Uterus (tissue), 4 donors: ENCODE results near the gene PIK3C3. TPM values are rescaled to one million over a fixed set of nuclear protein-coding genes. Genes with fewer than 3 reads are reported as not detected.

Experiments used
- DNase-seq, 2 donors: peaks; one replicate each; pipeline ENCODE4 v3.0.0-alpha.2; 2019 to 2020
- H3K27ac ChIP-seq, 2 donors: fragments of 200-600 bp; sonication (generic); 1 replicate in 1 of 2; 2 replicates in 1 of 2; pipeline ENCODE4 v1.5.1; 2016 to 2018
- H3K27me3 ChIP-seq, 2 donors: fragments of 200-600 bp; sonication (generic); one replicate each; pipeline ENCODE4 v1.5.1; 2018 to 2019; ENCODE audit warnings: control low read depth in 1 of 2
- H3K36me3 ChIP-seq, 2 donors: fragments of 200-600 bp; sonication (generic); one replicate each; pipeline ENCODE4 v1.5.1; 2019; ENCODE audit warnings: control low read depth in 1 of 2
- H3K4me1 ChIP-seq, 2 donors: fragments of 200-600 bp; sonication (generic); one replicate each; pipeline ENCODE4 v1.5.1; 2018 to 2019; ENCODE audit warnings: control low read depth in 1 of 2
- H3K4me3 ChIP-seq, 2 donors: fragments of 200-600 bp; sonication (generic); 1 replicate in 1 of 2; 2 replicates in 1 of 2; pipeline ENCODE4 v1.5.1; 2018 to 2019; ENCODE audit warnings: mild to moderate bottlenecking in 1 of 2
- H3K9me3 ChIP-seq, 2 donors: fragments of 200-600 bp; sonication (generic); one replicate each; pipeline ENCODE4 v1.5.1; 2019; ENCODE audit warnings: control low read depth in 1 of 2
- POLR2A ChIP-seq, 2 donors: fragments of 450-650 bp; IDR thresholded peaks; one replicate each; pipeline ENCODE4 v1.6.1; 2016; ENCODE audit warnings: antibody characterized with exemption in 2 of 2, mild to moderate bottlenecking in 1 of 2, moderate library complexity in 1 of 2
- intact Hi-C: fragments of 100-400 bp; cut with DNase I; formaldehyde crosslinking; loops from one replicate; pipeline ENCODE4 v1.15.1; 2023; ENCODE audit warnings: low total_unique reads
- total RNA-seq, 4 donors: library from RNA; depleted of rRNA in 3 of 4; stranded (reverse); fragments of >200 nt in 3 of 4; gene quantifications; one replicate each; pipeline versions ENCODE4 v1.1.0 to v1.2.4, GENCODE V29; 2014 to 2023
- TF ChIP-seq, protein P1 (sequence below), 4 experiments: fragments of 200-600 bp in 2 of 4; fragments of 450-650 bp in 2 of 4; sonication (generic) in 2 of 4; IDR thresholded peaks; one replicate each; pipeline ENCODE4 v1.5.1; 2016 to 2019; ENCODE audit warnings: antibody characterized with exemption in 4 of 4, mild to moderate bottlenecking in 2 of 4, moderate library complexity in 1 of 4
- donor health status: DM: yes; HTN: yes; CAD: no.

PIK3C3 gene
- 100 to 1,000 TPM in 1 of 4 donors, 10 to 100 TPM in 3; 57.6 to 114 (median 82.2) TPM for total RNA-seq

DNA sequence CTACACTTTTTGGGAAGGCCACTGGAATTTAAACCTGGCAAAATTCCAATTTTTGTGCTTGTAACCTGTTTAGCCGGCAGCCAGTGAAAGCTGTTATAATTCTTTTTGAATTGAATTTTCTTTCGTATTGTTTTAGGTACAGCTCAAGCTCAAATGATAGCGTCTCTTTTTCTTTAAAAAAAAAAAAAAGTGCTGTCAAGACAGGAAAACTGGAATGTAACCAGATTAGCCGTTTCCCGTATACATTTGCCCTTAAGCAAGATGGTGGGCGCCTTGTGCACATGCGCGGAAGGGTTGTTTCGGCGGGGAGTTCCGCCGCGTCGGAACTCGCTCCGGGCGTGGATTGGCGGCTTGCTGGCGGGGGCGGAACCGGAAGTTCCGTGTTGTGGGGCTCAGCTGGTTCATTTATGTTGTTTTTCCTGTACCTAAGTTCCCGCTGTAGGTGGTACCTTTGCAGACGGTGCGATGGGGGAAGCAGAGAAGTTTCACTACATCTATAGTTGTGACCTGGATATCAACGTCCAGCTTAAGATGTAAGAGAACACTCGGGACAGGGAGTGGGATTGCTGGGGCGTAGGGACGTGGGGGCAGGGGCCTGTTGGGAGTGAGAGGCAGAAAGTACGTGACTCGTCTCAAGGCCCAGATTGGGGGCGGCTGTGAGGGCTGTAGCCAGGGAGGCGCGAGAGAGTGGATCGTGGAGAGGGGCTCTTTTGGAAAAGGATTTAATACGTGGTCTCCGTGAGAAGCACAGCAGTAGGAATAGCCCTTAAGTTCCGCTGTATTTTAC lies at the start of gene PIK3C3:
PIK3C3 (plus strand) TSS at position 408 of the 787 bp plus-strand sequence; CDS start at position 466, 58 bp downstream.
- Histone ChIP-seq H3K27me3 (no peaks in the 10 kb centered on the region), H3K9me3 (no peaks in the 10 kb centered on the region), H3K4me3 (peak within 1 kb of the TSS; percentile 81 to 87), H3K27ac (peak within 1 kb of the TSS; percentile 54 to 70), H3K4me1 (peaks cover 4 to 5% of the 10 kb centered on the region in 2 donors), H3K36me3 (no peaks in the 10 kb centered on the region)
- intact Hi-C loops: no loop called here
- peak in 1 of 2 donors; percentile 11 for TF ChIP-seq POLR2A (IDR thresholded peaks at IDR 0.05)
- TF ChIP-seq, protein P1, sequence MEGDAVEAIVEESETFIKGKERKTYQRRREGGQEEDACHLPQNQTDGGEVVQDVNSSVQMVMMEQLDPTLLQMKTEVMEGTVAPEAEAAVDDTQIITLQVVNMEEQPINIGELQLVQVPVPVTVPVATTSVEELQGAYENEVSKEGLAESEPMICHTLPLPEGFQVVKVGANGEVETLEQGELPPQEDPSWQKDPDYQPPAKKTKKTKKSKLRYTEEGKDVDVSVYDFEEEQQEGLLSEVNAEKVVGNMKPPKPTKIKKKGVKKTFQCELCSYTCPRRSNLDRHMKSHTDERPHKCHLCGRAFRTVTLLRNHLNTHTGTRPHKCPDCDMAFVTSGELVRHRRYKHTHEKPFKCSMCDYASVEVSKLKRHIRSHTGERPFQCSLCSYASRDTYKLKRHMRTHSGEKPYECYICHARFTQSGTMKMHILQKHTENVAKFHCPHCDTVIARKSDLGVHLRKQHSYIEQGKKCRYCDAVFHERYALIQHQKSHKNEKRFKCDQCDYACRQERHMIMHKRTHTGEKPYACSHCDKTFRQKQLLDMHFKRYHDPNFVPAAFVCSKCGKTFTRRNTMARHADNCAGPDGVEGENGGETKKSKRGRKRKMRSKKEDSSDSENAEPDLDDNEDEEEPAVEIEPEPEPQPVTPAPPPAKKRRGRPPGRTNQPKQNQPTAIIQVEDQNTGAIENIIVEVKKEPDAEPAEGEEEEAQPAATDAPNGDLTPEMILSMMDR (IDR thresholded peaks at IDR 0.05): peak in 1 of 4 experiments; percentile 8
- DNase-seq: peak; percentile 96 to 97

DNA sequence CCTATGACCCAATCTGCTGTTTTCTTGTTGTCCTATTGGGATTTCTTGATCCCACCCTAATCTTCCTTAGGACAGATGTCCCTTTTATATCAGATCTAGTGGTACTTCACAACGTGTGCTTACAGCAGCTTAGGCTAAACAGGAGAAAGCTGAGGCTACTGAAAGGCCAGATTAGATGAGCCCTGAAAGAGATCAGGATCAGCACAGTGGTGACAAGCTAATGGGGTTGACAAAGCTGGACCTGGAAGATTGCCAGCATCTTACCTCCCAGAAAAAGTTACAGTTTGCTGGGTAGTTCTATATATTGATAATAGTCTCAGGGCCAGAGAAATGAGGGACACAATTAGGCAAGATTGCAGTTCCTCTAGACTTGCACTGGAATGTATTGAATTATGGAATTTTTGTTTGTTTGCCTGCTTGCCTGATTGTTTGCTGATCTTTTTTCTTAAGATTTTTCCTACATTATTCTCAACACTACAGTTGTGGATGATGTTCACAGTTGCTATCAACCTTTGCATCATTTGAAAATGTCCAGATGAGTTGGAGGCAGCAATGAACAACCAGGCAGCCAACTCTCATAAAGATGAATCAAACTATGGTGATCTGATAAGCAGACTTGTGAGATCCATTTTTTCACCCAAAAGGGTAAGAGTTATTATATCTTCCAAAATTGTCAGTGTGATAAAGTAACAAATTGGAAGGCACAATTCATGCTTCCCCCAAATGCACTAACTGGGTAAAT lies 49.1 kb upstream of the PIK3C3 start:
- Histone ChIP-seq H3K9me3 (no peaks in the 10 kb centered on the region), H3K27me3 (no peaks in the 10 kb centered on the region), H3K27ac (no peak overlapping the region), H3K4me3 (no peak overlapping the region), H3K36me3 (no peaks in the 10 kb centered on the region), H3K4me1 (no peaks in the 10 kb centered on the region)
- intact Hi-C loops: no loop called here
- TF ChIP-seq POLR2A (IDR thresholded peaks at IDR 0.05): no peak
- TF ChIP-seq, protein P1 (IDR thresholded peaks at IDR 0.05): no peak
- no peak for DNase-seq

DNA sequence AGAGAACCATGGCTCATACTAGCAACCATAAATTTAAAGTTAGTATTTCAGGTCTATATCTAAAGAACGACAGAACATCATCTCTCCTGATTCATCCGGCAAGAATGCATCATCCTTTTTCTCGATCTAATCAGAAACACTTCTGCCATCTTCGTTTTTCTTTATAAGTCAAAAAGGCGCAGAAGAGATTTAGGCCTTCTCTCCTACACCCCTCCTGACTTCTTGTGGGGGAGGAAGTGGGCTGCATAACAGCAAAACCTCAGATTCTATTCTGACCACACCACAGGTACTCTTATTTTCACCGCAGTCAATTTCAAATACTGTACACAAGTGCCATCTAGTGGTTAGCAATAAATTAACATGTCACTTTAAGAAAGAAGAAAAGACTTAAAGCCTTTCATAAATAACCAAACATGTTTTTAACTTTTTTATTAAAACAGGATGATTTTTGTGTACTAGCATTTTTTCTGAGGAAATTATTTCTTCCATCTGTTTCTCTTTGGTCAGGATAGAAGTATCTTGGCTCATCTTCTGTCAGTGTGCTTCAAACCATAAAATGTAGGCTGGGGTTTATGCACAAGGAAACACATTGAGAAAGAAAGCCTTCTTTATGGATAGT lies 48.4 kb upstream of the PIK3C3 start:
- TF ChIP-seq, protein P1 (IDR thresholded peaks at IDR 0.05): peak; percentile 29 to 50 (median 44)
- no peak for TF ChIP-seq POLR2A (IDR thresholded peaks at IDR 0.05)
- no peaks in the 10 kb centered on the region for H3K36me3 ChIP-seq
- no peaks in the 10 kb centered on the region for H3K27me3 ChIP-seq
- intact Hi-C loops: no loop called here
- no peak overlapping the region for H3K27ac ChIP-seq
- H3K9me3 ChIP-seq: no peaks in the 10 kb centered on the region
- H3K4me1 ChIP-seq: no peaks in the 10 kb centered on the region
- no peak overlapping the region for H3K4me3 ChIP-seq
- no peak for DNase-seq

DNA sequence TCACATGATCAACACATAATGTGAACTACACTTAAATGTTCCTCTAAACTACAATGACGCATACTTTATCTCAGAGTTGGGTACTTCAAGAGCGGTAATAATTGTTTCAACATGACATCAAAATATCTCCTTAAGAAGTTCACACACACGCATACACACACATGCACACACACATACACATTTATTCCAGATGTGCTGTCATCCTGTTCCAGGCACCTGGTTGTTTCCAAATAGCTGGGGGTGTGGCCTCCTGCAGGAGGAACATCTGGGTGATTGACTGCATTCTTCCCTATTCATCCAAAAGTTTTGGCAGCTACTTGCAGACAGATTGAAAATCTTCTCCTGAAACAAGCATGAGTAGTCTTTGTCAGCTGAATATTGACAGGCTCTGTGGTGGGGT lies 37.9 kb upstream of the PIK3C3 start:
- Histone ChIP-seq H3K4me1 (no peaks in the 10 kb centered on the region), H3K9me3 (no peaks in the 10 kb centered on the region), H3K27me3 (no peaks in the 10 kb centered on the region), H3K36me3 (no peaks in the 10 kb centered on the region), H3K27ac (no peak overlapping the region), H3K4me3 (no peak overlapping the region)
- intact Hi-C loops: no loop called here
- DNase-seq: no peak
- no peak for TF ChIP-seq POLR2A (IDR thresholded peaks at IDR 0.05)
- TF ChIP-seq, protein P1 (IDR thresholded peaks at IDR 0.05): no peak
